ENCODE data around the gene LMNB1. TPM values are rescaled to one million over a fixed set of nuclear protein-coding genes. Genes with fewer than 3 reads are reported as not detected.

Gene LMNB1
- polyA plus RNA-seq, 3 donors: 18.0 to 33.0 (median 28.2) TPM

DNA sequence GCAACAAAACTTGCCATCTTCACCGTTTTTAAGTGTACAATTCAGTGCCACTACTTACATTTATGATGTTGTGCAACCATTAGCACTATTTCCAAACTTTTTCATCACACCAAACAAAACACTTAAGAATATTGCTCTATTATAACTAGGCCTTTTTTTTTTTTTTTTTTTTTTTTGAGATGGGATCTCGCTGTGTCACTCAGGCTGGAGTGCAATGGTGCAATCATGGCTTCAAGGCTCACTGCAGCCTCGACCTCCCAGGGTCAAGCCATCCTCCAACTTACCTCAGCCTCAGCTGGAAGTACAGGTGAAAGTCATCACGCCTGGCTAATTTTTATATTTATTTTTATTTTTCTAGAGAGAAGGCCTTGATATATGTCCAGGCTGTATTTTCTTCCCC is 22.3 kb upstream of the LMNB1 start:
- no peak overlapping the region for H2AFZ ChIP-seq (ENCODE audit: insufficient read depth, low read depth, low read length, poor library complexity, severe bottlenecking)
- intact Hi-C loops (cut with micrococcal nuclease): loop anchor here in 1 of 2 donors (5.0 kb wide), 1 partner anchor 37 kb away; no protein-coding TSS in a partner anchor
- TF ChIP-seq, protein P1, sequence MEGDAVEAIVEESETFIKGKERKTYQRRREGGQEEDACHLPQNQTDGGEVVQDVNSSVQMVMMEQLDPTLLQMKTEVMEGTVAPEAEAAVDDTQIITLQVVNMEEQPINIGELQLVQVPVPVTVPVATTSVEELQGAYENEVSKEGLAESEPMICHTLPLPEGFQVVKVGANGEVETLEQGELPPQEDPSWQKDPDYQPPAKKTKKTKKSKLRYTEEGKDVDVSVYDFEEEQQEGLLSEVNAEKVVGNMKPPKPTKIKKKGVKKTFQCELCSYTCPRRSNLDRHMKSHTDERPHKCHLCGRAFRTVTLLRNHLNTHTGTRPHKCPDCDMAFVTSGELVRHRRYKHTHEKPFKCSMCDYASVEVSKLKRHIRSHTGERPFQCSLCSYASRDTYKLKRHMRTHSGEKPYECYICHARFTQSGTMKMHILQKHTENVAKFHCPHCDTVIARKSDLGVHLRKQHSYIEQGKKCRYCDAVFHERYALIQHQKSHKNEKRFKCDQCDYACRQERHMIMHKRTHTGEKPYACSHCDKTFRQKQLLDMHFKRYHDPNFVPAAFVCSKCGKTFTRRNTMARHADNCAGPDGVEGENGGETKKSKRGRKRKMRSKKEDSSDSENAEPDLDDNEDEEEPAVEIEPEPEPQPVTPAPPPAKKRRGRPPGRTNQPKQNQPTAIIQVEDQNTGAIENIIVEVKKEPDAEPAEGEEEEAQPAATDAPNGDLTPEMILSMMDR (IDR thresholded peaks at IDR 0.05): no peak
- H3K4me3 ChIP-seq (replicated peaks in 1 of 3; ENCODE audit: low read depth in 2 of 3, low read length in 3 of 3): no peak overlapping the region
- H3K9me3 ChIP-seq (replicated peaks in 1 of 2; ENCODE audit: control insufficient read depth in 1 of 2, insufficient read depth in 1 of 2, low read length in 2 of 2): no peaks in the 10 kb centered on the region
- Mint-ChIP-seq H3K36me3 (no peaks in the 10 kb centered on the region), H3K4me1 (peaks cover 80% of the 10 kb centered on the region), H3K27ac (peak overlapping the region; percentile 46 to 95 (median 86)), H3K9me3 (peaks cover 0 to 2% (median 0%) of the 10 kb centered on the region in 7 donors), H3K4me3 (no peak overlapping the region), H3K27me3 (ENCODE audit: low read depth in 3 of 3) (no peaks in the 10 kb centered on the region)
- no peaks in the 10 kb centered on the region for H3K36me3 ChIP-seq (replicated peaks in 1 of 2; ENCODE audit: control insufficient read depth in 1 of 2, insufficient read depth in 2 of 2, low read length in 2 of 2)
- H3K27ac ChIP-seq (ENCODE audit: low read depth in 1 of 2, low read length in 2 of 2): peak overlapping the region; percentile 72 to 81
- H3K27me3 ChIP-seq (ENCODE audit: control insufficient read depth in 2 of 2, insufficient read depth in 2 of 2, low read length in 2 of 2): no peaks in the 10 kb centered on the region
- peaks cover 74 to 95% of the 10 kb centered on the region in 2 donors for H3K4me1 ChIP-seq (ENCODE audit: control insufficient read depth in 1 of 2, insufficient read depth in 2 of 2, low read length in 2 of 2)
- H3K9ac ChIP-seq (ENCODE audit: insufficient read depth, low read length, poor library complexity, severe bottlenecking): no peak overlapping the region
- H3K79me2 ChIP-seq (ENCODE audit: insufficient read depth, low read length): peaks cover 21% of the 10 kb centered on the region
- H4K20me1 ChIP-seq (ENCODE audit: insufficient read depth, low read length): no peaks in the 10 kb centered on the region
- WGBS (ENCODE audit: insufficient coverage): no CpG with 5 or more reads among the region's 4 CpGs
- H3K4me2 ChIP-seq (replicated peaks; ENCODE audit: extremely low read depth, low read length, poor library complexity, severe bottlenecking): peak overlapping the region; percentile 7
- DNase-seq: peak; percentile 55 to 80 (median 78)

- Mint-ChIP-seq H3K27ac (peak overlapping the region; percentile 81 to 95 (median 88)), H3K4me1 (peaks cover 87% of the 10 kb centered on the region), H3K27me3 (ENCODE audit: low read depth in 3 of 3) (peaks cover 0 to 1% (median 0%) of the 10 kb centered on the region in 3 donors), H3K4me3 (no peak overlapping the region), H3K36me3 (no peaks in the 10 kb centered on the region), H3K9me3 (peaks cover 0 to 2% (median 0%) of the 10 kb centered on the region in 7 donors)
- DNase-seq: no peak
- H3K9ac ChIP-seq (ENCODE audit: insufficient read depth, low read length, poor library complexity, severe bottlenecking): no peak overlapping the region
- no peaks in the 10 kb centered on the region for H3K36me3 ChIP-seq (replicated peaks in 1 of 2; ENCODE audit: control insufficient read depth in 1 of 2, insufficient read depth in 2 of 2, low read length in 2 of 2)
- peak overlapping the region; percentile 51 for H2AFZ ChIP-seq (ENCODE audit: insufficient read depth, low read depth, low read length, poor library complexity, severe bottlenecking)
- intact Hi-C loops (cut with micrococcal nuclease): loop anchor here in 1 of 2 donors (5.0 kb wide), 1 partner anchor 38 kb away; no protein-coding TSS in a partner anchor
- no peak overlapping the region for H3K4me3 ChIP-seq (replicated peaks in 1 of 3; ENCODE audit: low read depth in 2 of 3, low read length in 3 of 3)
- peaks cover 84 to 99% of the 10 kb centered on the region in 2 donors for H3K4me1 ChIP-seq (ENCODE audit: control insufficient read depth in 1 of 2, insufficient read depth in 2 of 2, low read length in 2 of 2)
- peak overlapping the region; percentile 30 for H3K4me2 ChIP-seq (replicated peaks; ENCODE audit: extremely low read depth, low read length, poor library complexity, severe bottlenecking)
- H3K27me3 ChIP-seq (ENCODE audit: control insufficient read depth in 2 of 2, insufficient read depth in 2 of 2, low read length in 2 of 2): no peaks in the 10 kb centered on the region
- H3K27ac ChIP-seq (ENCODE audit: low read depth in 1 of 2, low read length in 2 of 2): peak overlapping the region; percentile 72 to 81
- no peaks in the 10 kb centered on the region for H3K9me3 ChIP-seq (replicated peaks in 1 of 2; ENCODE audit: control insufficient read depth in 1 of 2, insufficient read depth in 1 of 2, low read length in 2 of 2)
- WGBS (ENCODE audit: insufficient coverage): 0% methylated on average over 1 of the region's 4 CpGs
- no peaks in the 10 kb centered on the region for H4K20me1 ChIP-seq (ENCODE audit: insufficient read depth, low read length)
- TF ChIP-seq, protein P1 (IDR thresholded peaks at IDR 0.05): no peak
- H3K79me2 ChIP-seq (ENCODE audit: insufficient read depth, low read length): peaks cover 21% of the 10 kb centered on the region
These were observed 21.3 kb upstream of the LMNB1 start for GRCh38 chr5:126755593-126755992.

All from CD14-positive monocyte (primary cell).